ENCODE measurements around the gene COMMD10. TPM values are rescaled to one million over a fixed set of nuclear protein-coding genes. Genes with fewer than 3 reads are reported as not detected.
"Not testable (repeated sequence)": the region's sequence is repeated elsewhere in the genome, so short reads cannot be mapped to it uniquely, and the experiment has no call there.

COMMD10 gene
- total RNA-seq, 1 donor from 2014 or later, result 37.7 TPM

GRCh38 chr5:116097301-116097700, 12.5 kb downstream of the COMMD10 start:
- DNase-seq (ENCODE audit: low read depth in 2 of 2), result no peak

- no peak for DNase-seq (ENCODE audit: low read depth in 2 of 2)
Observed at GRCh38 chr5:116098998-116099397, 14.2 kb downstream of the COMMD10 start.

DNA sequence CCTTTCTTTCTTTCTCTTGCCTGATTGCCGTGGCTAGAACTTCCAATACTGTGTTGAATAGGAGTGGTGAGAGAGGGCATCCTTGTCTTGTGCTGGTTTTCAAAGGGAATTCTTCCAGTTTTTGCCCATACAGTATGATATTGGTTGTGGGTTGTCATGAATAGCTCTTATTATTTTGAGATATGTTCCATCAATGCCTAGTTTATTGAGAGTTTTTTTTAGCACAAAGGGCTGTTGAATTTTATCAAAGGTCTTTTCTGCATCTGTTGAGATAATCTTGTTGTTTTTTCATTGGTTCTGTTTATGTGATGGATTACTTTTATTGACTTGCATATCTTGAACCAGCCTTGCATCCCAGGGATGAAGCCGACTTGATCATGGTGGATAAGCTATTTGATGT, 20.1 kb downstream of the COMMD10 start:
- not testable (repeated sequence) for DNase-seq (ENCODE audit: low read depth in 2 of 2)

DNA sequence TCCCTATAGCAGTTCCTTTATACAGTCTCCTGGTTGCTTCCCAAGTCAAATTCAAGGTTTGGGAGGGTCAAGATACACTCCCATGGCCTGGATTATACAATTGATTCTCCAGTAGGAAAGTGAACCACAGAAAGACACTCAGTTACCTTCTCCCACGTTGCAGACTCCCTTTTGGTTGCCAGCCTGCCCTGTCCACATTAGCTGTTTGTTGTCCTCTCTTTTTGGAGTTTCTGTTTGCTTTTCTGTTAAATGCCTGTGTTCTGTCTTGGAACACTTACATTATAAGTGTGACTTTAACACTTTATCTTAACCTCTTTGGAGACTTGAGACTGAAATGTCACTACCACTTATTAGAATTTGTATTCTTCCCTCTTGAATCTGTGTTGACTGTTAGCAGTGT, 30.3 kb downstream of the COMMD10 start:
- DNase-seq (ENCODE audit: low read depth in 2 of 2), result no peak

DNA sequence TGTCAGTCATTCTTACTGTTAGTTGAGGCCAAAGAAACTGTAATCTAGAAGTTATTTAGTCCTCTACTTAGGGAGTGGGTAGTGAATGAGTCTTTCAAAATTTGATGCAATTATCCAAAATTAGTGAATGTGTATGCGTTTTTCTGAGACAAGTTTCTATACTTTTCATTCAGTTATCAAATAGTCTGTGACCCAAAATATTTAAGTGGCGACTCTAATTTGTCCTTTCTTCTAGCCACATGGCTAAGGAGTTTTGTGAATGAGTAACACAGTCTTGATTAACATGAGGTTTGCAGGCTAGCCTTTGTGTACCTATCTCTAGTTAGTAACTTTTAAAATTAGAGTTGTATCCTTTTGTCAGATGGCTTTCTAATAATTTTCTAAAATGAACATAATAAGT, 45.6 kb downstream of the COMMD10 start:
- DNase-seq (ENCODE audit: low read depth in 2 of 2), result no peak

GRCh38 chr5:116130976-116131375, 46.2 kb downstream of the COMMD10 start:
- no peak for DNase-seq (ENCODE audit: low read depth in 2 of 2)

- no peak for DNase-seq (ENCODE audit: low read depth in 2 of 2)
Observed at GRCh38 chr5:116133281-116133680, 48.5 kb downstream of the COMMD10 start.

- DNase-seq (ENCODE audit: low read depth in 2 of 2), result no peak
Observed at GRCh38 chr5:116135344-116135743, 50.5 kb downstream of the COMMD10 start.

- peak; percentile 58 to 64 for DNase-seq (ENCODE audit: low read depth in 2 of 2)
Observed at GRCh38 chr5:116137544-116138378, 52.9 kb downstream of the COMMD10 start.

GRCh38 chr5:116142495-116142894, 57.7 kb downstream of the COMMD10 start:
- no peak for DNase-seq (ENCODE audit: low read depth in 2 of 2)

DNA sequence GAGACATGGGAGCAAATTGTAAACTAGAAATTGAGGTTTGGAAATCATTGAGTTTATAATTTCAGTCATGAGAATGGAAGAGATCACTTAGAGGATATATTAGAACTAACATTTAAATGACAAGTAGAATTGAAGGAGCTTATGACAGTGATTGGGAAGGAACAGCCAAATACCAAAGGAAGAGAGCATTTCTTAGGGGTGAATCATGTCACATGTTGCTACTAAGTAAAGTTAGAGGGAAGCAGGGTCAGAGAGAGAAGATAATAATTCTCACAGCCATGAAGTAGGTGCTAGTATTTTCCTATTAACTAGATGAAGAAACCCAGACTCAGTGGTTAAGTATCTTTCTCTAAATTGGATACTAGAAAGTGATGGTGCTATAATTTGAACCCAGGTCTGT, 59.3 kb downstream of the COMMD10 start:
- DNase-seq (ENCODE audit: low read depth in 2 of 2), result no peak

GRCh38 chr5:116144991-116145390, 60.2 kb downstream of the COMMD10 start:
- no peak for DNase-seq (ENCODE audit: low read depth in 2 of 2)

DNA sequence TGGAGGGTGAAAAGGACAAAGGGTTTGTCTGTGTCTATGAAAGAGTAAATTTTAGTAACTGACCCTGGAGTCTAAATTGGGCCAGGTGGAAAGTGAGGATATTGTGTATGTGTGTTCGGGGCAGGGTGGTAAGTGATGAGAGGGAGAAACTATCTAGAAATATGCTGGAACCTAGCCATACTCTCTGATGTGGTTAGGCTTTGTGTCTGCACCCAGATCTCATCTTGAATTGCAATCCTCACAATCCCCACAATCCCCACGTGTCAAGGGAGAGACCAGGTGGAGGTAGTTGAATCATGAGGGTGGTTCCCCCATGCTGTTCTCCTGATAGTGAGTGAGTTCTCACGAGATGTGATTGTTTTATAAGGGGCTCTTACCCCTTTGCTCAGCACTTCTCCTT, 60.6 kb downstream of the COMMD10 start:
- DNase-seq (ENCODE audit: low read depth in 2 of 2), result no peak

DNA sequence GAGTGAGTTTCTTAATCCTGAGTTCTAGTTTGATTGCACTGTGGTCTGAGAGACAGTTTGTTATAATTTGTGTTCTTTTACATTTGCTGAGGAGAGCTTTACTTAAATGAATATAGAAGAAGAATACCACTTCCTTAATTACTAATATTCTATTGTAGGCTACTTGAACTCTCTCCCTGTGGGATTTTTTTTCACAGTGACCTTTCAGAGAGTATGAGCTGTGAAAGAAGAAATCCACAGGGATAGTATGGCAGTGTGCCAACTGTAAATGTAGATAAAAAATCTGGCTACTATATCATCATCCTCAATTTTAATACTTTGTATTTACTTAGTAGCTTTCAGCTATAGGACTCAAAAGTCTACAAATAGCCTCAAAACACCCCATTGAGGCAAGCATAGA, 67.3 kb downstream of the COMMD10 start:
- peak in 1 of 2 donors; percentile 29 for DNase-seq (ENCODE audit: low read depth in 2 of 2)

DNA sequence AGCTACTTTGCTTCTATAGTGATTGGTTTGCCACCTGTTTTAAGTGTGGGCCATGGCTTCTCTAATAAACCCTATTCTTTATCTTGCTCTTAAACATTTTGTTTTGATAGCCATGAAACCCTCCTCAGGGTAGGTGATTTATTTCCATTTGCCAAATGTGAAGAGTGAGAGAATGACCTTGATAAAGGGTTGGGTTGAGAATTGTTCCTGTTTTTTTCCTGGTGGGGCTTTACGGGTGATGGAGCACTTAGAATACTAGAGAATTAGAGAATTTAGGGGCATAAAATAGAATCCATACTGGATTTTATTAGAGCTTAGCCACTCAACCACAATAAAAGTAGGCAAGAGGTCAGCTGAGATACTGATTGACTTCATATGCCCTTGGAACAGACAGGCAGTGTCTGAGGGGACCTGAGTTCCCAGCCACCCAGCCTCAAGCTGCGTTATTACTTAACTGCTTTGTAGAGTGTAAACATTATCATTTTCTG, 68.9 kb downstream of the COMMD10 start:
- DNase-seq (ENCODE audit: low read depth in 2 of 2), result no peak

- no peak for DNase-seq (ENCODE audit: low read depth in 2 of 2)
Observed at GRCh38 chr5:116154252-116154651, 69.4 kb downstream of the COMMD10 start.

GRCh38 chr5:116154931-116155330, 70.1 kb downstream of the COMMD10 start:
- peak in 1 of 2 donors; percentile 5 for DNase-seq (ENCODE audit: low read depth in 2 of 2)

DNA sequence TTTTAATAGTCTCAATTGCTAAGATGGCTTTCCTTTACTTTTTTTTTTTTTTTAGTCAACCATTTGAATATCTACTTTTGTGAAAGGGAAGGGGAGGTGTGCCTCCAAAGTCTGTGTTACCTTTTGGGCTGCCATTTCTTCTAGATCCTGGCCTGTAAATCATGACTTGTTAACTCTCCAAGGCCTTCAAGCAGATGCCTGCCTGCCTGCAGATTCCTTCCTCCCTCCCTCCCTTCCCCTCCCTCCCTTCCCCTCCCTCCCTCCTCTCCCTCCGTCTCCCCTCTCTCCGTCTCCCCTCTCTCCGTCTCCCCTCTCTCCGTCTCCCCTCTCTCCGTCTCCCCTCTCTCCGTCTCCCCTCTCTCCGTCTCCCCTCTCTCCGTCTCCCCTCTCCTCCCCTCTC, 73.1 kb downstream of the COMMD10 start:
- DNase-seq (ENCODE audit: low read depth in 2 of 2), result no peak

- no peak for DNase-seq (ENCODE audit: low read depth in 2 of 2)
Observed at GRCh38 chr5:116159006-116159405, 74.2 kb downstream of the COMMD10 start.

GRCh38 chr5:116174111-116174510, 89.3 kb downstream of the COMMD10 start:
- no peak for DNase-seq (ENCODE audit: low read depth in 2 of 2)

- DNase-seq (ENCODE audit: low read depth in 2 of 2), result no peak
Observed at GRCh38 chr5:116176121-116176520, 91.3 kb downstream of the COMMD10 start.

DNA sequence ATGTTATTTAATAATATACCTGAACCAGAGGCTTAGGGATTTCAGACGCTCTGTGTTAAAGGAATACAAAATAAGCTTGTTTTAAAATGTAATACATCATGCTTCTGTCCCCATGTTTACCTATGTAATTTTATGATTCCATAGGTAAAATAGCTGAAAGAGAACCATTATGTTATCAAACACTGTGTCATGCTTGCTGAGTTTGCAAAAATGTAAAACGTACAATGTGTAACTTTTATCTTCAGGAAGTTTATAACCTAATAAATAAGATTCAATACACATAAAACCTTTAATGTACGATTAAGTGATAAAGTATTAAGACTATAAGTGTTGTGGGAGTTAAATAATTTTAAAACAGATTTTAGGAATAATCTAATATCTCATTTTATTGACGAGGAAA, 94.1 kb downstream of the COMMD10 start:
- DNase-seq (ENCODE audit: low read depth in 2 of 2), result no peak

- DNase-seq (ENCODE audit: low read depth in 2 of 2), result no peak
Observed at GRCh38 chr5:116209166-116209565, 124.3 kb downstream of the COMMD10 start.

All from dermis microvascular lymphatic vessel endothelial cell (primary cell).